GM19372 (cell line): ENCODE results near the gene DNAJB5.

Experiments
- ATAC-seq: cut with Tn5 transposase; IDR thresholded peaks from one replicate; pipeline ENCODE4 v1.9.1; 2021; ENCODE audit warnings: mild to moderate bottlenecking, low read depth, moderate library complexity; ENCODE audit not compliant: unreplicated experiment

Gene DNAJB5

GRCh38 chr9:35044071-35044470 is 54.5 kb downstream of the DNAJB5 start:
- ATAC-seq = no peak
